ENCODE measurements around the gene TMEM168.
"Not testable (repeated sequence)": the region's sequence is repeated elsewhere in the genome, so short reads cannot be mapped to it uniquely, and the experiment has no call there.

Gene TMEM168

DNA sequence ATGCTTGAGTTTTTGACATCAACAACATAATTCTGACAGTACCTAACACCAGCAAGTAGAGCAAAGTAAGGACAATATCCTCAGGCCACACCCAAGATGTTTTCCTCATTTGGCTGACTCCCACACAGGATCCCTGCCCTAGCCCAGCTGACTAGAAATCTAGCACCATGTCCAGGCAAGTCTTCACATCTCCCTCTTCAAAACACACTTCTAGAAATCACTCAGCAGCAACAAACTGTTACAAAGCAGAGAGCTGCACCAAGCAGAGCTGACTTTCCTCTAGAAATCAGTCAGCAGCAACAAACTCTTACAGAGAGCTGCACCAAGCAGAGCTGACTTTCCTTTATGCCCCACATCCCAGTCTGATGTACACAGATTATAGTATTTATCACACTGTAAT is 7.7 kb downstream of the TMEM168 start:
- DNase-seq, result no peak
- intact Hi-C loops (cut with DNase I), result no loop called here

DNA sequence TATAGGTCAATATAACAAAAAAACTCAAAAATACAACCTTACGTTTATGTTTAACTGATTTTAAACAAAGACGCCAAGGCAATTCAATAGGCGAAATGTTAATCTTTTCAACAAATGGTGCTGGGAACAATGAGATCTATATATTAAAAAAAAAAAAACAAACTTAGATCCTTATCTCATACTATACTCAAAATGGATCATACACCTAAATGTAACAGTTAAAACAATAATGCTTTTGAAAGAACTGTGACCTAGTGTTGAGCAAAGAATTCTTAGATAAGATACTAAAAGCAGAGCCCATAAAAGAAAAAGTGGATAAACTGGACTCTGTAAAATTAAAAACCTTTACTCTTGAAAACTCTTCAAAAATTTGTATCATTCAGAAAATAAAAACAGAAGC is 8.6 kb downstream of the TMEM168 start:
- no peak for DNase-seq
- intact Hi-C loops (cut with DNase I), result no loop called here

GRCh38 chr7:112781110-112781509 is 9.1 kb downstream of the TMEM168 start:
- intact Hi-C loops (cut with DNase I), result no loop called here
- DNase-seq, result no peak

- no peak for DNase-seq
- intact Hi-C loops (cut with DNase I), result no loop called here
Observed at GRCh38 chr7:112779667-112780066, 10.5 kb downstream of the TMEM168 start.

GRCh38 chr7:112777406-112777805 is 12.8 kb downstream of the TMEM168 start:
- intact Hi-C loops (cut with DNase I), result no loop called here
- no peak for DNase-seq

- no peak for DNase-seq
- intact Hi-C loops (cut with DNase I), result no loop called here
Observed at GRCh38 chr7:112771166-112771565, 19.0 kb downstream of the TMEM168 start.

DNA sequence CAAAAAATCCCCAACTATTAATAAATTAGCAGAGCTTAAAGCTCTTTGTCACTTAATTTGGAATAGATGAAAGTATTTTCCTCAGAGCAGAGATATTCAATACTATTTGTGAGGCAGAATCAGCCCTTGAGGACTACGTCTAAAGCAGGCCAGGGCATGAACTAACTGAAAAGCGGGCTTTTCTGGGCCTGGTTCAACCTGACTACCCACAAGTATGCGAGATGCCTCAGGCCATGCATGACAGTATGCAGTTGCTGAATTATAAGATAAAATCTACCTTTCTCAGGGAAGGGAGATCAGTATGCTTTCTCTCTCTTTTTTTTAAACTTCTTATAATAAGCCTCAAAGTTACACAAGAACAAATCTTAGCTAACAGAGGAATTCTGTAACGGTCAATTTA is 20.1 kb downstream of the TMEM168 start:
- no peak for DNase-seq

GRCh38 chr7:112765105-112765504 is 25.1 kb downstream of the TMEM168 start:
- intact Hi-C loops (cut with DNase I), result no loop called here
- no peak for DNase-seq

More for the DNA sequence above, 20.1 kb downstream of the TMEM168 start:
- intact Hi-C loops (cut with DNase I), result no loop called here

GRCh38 chr7:112763996-112764395 is 26.2 kb downstream of the TMEM168 start:
- intact Hi-C loops (cut with DNase I), result no loop called here
- DNase-seq, result no peak

GRCh38 chr7:112763298-112763697 is 26.9 kb downstream of the TMEM168 start:
- intact Hi-C loops (cut with DNase I), result no loop called here
- no peak for DNase-seq

- intact Hi-C loops (cut with DNase I), result no loop called here
- DNase-seq, result no peak
Observed at GRCh38 chr7:112759905-112760304, 30.3 kb downstream of the TMEM168 start.

GRCh38 chr7:112757337-112757736 is 32.9 kb downstream of the TMEM168 start:
- no peak for DNase-seq
- intact Hi-C loops (cut with DNase I), result no loop called here

- intact Hi-C loops (cut with DNase I), result no loop called here
- DNase-seq, result no peak
Observed at GRCh38 chr7:112753298-112753697, 36.9 kb downstream of the TMEM168 start.

- no peak for DNase-seq
- intact Hi-C loops (cut with DNase I), result no loop called here
Observed at GRCh38 chr7:112752576-112752975, 37.6 kb downstream of the TMEM168 start.

GRCh38 chr7:112749775-112750174 is 40.4 kb downstream of the TMEM168 start:
- no peak for DNase-seq
- intact Hi-C loops (cut with DNase I), result no loop called here

- intact Hi-C loops (cut with DNase I), result no loop called here
- DNase-seq, result no peak
Observed at GRCh38 chr7:112748381-112748780, 41.8 kb downstream of the TMEM168 start.

DNA sequence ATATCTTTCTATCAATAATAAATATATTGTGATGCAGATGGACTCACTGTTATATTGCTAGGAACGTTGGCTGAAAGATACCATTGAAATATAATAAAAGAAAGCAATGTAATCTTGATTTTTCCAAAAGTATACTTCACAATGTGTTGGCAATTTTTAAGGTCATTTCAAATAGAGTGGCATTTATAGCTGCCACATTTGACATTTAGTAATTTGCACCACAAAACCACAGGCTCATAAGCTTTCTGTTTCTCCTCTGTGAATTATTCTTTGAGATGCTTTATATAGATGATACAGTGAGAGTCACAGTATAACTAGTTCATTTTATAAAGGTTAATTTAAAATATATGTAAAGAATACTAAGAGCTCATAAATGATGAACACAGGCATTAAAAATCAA is 44.6 kb downstream of the TMEM168 start:
- intact Hi-C loops (cut with DNase I), result no loop called here
- no peak for DNase-seq

DNA sequence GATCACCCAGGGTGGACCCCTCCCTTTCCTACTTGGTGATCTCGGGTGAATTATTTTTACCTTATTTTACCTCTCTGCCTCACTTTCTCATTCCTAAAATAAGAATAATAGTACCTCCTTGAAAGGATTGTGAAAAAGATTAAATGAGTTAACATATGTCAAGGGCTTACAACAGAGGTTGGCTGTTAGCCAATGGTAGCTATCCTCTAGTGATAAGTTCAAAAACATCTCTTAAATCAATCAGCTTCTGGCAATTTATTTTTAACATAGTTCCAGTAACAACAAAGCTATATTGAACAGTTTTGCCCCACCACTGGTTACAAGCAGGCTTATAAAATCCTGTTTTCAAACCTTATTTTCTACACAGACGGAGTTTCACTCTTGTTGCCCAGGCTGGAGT is 45.4 kb downstream of the TMEM168 start:
- intact Hi-C loops (cut with DNase I), result no loop called here

DNA sequence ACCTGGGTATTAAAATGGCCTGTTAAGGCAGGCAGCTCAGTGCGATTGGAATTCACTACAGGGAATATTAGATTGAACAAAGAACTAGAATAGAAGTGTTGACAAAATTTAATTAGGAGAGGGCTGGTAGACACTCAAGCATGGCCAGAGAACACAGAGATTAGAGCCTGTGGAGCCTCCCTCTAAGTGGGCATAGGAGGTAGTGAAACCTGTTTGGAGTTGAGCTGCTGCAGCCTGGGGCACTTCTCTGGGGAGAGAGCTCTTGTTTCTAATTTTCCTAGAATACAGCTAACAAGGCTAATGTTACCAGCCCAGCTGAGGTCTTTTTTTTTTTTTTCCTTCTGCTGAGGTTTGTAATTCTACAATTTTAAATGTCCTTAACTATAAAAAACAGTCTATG is 46.4 kb downstream of the TMEM168 start:
- DNase-seq, result no peak
- intact Hi-C loops (cut with DNase I), result no loop called here

More for the DNA sequence above, 45.4 kb downstream of the TMEM168 start:
- no peak for DNase-seq

DNA sequence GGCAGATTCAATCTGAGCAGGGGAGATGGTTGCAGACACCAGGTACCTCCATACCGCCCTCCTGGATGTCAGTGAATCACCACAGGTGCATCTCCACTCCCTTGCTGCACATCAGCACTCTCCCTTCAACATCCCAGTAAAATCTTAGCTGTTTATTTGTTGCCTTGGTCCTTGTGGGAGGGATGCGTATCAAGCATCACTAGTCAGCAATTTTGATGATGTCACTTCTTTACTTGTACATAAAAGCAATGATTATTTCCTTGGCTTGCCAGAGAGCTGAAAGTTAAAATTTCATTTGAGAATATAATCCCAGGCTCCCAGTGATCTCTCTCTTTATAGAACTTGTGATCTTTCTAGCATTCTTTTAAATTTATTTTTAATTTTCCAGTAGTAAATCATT is 49.5 kb downstream of the TMEM168 start:
- intact Hi-C loops (cut with DNase I), result no loop called here

DNA sequence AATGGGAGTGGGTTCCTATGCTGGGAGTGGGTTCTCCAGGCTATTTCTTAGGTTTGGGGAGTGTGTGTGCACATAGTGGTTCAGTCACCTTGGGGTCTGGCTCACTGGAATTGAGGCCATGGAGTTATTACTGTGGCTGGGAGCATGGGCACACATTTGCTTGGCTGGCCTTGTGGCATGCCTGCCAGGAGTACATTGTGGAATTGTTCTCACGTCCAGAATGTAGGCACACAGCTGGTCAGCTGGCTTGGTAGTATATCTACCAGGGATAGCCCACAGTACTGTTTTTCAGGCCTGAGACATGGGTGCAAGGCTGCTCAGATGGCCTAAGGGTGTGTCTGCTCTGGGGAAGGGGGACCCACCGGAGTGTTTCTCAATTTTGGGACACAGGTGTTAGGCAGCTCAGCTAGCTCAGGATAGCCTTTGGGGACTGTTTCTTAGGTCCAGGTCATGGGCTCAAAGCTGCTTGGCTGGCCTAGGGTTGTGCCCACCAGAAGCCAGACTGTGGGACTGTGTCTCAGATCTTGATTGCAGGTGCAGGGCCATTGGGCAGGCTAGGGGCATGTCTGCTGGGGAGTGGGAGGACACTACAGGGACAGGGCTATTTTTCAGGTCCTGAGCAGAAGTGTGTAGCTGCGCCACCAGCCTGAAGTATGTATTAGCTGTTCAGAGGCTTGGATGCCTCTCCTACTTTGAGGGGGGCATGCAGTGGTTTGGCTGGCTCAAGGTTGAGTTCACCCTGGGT is 50.6 kb downstream of the TMEM168 start:
- peak in 1 of 10 donors; percentile 61 for DNase-seq
- intact Hi-C loops (cut with DNase I), result no loop called here

More for the DNA sequence above, 49.5 kb downstream of the TMEM168 start:
- DNase-seq, result no peak

- intact Hi-C loops (cut with DNase I), result no loop called here
- no peak for DNase-seq
Observed at GRCh38 chr7:112735261-112735660, 54.9 kb downstream of the TMEM168 start.

- DNase-seq; intact Hi-C loops (cut with DNase I): not testable (repeated sequence)
Observed at GRCh38 chr7:112731324-112731723, 58.9 kb downstream of the TMEM168 start.

Measured in posterior cingulate gyrus (tissue), 11 donors.